HepG2 (cell line): Measurements from ENCODE around the gene GPER1. TPM values are rescaled to one million over a fixed set of nuclear protein-coding genes. Genes with fewer than 3 reads are reported as not detected.

Experiments used
- AGO1 ChIP-seq: fragments of 200-400 bp; formaldehyde crosslinking; IDR thresholded peaks from 2 replicates; pipeline ENCODE4 v1.6.1; 2017; ENCODE audit warnings: mild to moderate bottlenecking, low read depth, low read length, moderate library complexity; ENCODE audit not compliant: poor library complexity, severe bottlenecking
- CBFB ChIP-seq: sonication (generic); formaldehyde crosslinking; IDR thresholded peaks from 2 replicates; pipeline ENCODE4 v1.4.0; 2020; ENCODE audit warnings: missing genetic modification reagents
- CEBPG ChIP-seq: IDR thresholded peaks from 2 replicates; pipeline ENCODE4 v1.6.1; 2016
- GTF3A ChIP-seq: sonication (generic); formaldehyde crosslinking; conservative IDR thresholded peaks from 2 replicates; pipeline ENCODE4 v1.4.0; 2020; ENCODE audit warnings: mild to moderate bottlenecking, missing genetic modification reagents
- IRX3 ChIP-seq: sonication (generic); formaldehyde crosslinking; IDR thresholded peaks from 2 replicates; pipeline ENCODE4 v1.8.1; 2023; ENCODE audit warnings: mild to moderate bottlenecking, low read depth, missing genetic modification reagents, borderline replicate concordance
- KDM1A ChIP-seq: IDR thresholded peaks from 2 replicates; pipeline ENCODE4 v1.6.1; 2016; ENCODE audit warnings: missing compliant biosample characterization
- KLF12 ChIP-seq: sonication (generic); formaldehyde crosslinking; IDR thresholded peaks from 2 replicates; pipeline ENCODE4 v1.4.0; 2020; ENCODE audit warnings: missing genetic modification reagents, borderline replicate concordance
- MED13 ChIP-seq: sonication (generic); formaldehyde crosslinking; IDR thresholded peaks from 2 replicates; pipeline ENCODE4 v1.5.0; 2020; ENCODE audit warnings: missing genetic modification reagents
- NFATC3 ChIP-seq: sonication (generic); formaldehyde crosslinking; IDR thresholded peaks from 2 replicates; pipeline ENCODE4 v1.5.1; 2020; ENCODE audit warnings: mild to moderate bottlenecking, missing genetic modification reagents
- SNAI1 ChIP-seq: sonication (generic); formaldehyde crosslinking; IDR thresholded peaks from 2 replicates; pipeline ENCODE4 v1.5.0; 2020; ENCODE audit warnings: mild to moderate bottlenecking, missing genetic modification reagents, borderline replicate concordance
- ZFP62 ChIP-seq: sonication (generic); formaldehyde crosslinking; IDR thresholded peaks from 2 replicates; pipeline ENCODE4 v1.4.0; 2020; ENCODE audit warnings: missing genetic modification reagents
- ZNF234 ChIP-seq: sonication (generic); formaldehyde crosslinking; conservative IDR thresholded peaks from 2 replicates; pipeline ENCODE4 v1.5.1; 2020; ENCODE audit warnings: mild to moderate bottlenecking, missing genetic modification reagents
- polyA plus RNA-seq, 8 experiments: library from polyadenylated mRNA; depleted of rRNA in 3 of 8; stranded (reverse) in 7 of 8; unstranded in 1 of 8; fragments of >200 nt; fragmentation: Illumina TruSeq in 4 of 8; extraction: Trizol in 4 of 8; gene quantifications; 2 replicates each; pipeline versions ENCODE4 v1.2.1 to v1.2.3, GENCODE V29; 2011 to 2016; ENCODE audit warnings: low read depth in 4 of 8, missing spikeins in 1 of 8, mixed read lengths in 1 of 8; ENCODE audit not compliant: insufficient read depth in 1 of 8
- total RNA-seq, 5 experiments: library from RNA; depleted of rRNA; stranded (reverse); fragments of >200 nt; fragmentation: Illumina TruSeq; extraction: Trizol; gene quantifications; 2 replicates each; pipeline ENCODE4 v1.2.3, GENCODE V29; 2016; ENCODE audit warnings: low read depth in 1 of 5
- TF ChIP-seq, protein P1 (sequence below): sonication (generic); formaldehyde crosslinking; IDR thresholded peaks from 2 replicates; pipeline ENCODE4 v1.5.1; 2020; ENCODE audit warnings: missing genetic modification reagents, mild to moderate bottlenecking, borderline replicate concordance
- TF ChIP-seq, protein P2 (sequence below): sonication (generic); formaldehyde crosslinking; IDR thresholded peaks from 2 replicates; pipeline ENCODE4 v1.8.1; 2023; ENCODE audit warnings: mild to moderate bottlenecking, moderate library complexity, missing genetic modification reagents
- TF ChIP-seq, protein P3 (sequence below): sonication (generic); formaldehyde crosslinking; IDR thresholded peaks from 2 replicates; pipeline ENCODE4 v1.4.0; 2020; ENCODE audit warnings: missing genetic modification reagents, borderline replicate concordance
- TF ChIP-seq, protein P4 (sequence below): sonication (generic); formaldehyde crosslinking; IDR thresholded peaks from 2 replicates; pipeline ENCODE4 v1.4.0; 2020; ENCODE audit warnings: missing genetic modification reagents

GPER1 gene
- total and polyA plus RNA-seq, 2 of the 13 experiments (the other 11 are each of a cell fraction or from before 2014, with no cell fraction given) = 12.7 to 19.7 TPM

DNA sequence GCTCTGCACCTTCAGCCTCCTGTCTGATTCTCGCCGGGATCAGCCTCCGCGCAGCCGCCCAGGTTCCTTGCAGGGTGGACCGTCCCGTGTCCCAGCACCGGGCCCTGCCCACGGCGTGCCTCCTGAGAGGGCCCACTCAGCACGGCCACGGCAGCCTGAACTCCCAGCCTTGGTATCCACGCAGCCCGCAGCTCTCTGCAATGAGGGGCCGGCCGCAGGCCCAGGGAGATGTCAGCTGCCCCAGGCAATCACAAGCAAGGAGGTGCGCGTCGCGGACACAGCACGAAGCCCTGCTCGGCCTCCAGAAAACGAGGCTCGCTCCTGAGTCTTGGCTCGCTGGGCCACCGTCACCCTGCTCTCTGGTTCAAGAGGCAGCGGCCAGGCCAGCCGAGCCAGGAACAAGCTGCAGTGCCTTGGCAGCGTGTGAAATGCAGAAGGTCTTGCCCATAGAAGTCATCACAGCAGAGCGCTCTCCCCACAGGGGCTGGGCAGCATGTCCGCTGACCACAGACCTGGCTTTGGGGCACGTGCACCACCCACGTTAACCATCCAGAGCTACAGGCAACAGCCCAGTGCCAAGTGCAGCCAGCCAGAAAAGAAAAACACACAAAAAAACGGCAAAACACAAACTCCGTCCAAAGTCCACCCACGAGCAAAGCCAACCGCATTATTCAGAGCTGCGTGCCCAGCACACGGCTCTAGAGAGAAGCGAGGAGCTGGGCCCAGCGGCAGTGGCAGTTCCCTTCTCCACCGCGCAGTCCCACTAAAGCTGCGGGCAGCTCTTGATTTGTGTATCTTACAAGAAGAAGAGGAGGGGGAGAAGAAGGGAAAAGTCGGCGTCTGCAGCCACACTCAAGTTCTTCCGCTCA, 13.9 kb downstream of the GPER1 start (continued):
- TF ChIP-seq CEBPG (CRISPR knock-in tag) (no peak), KDM1A (no peak), AGO1 (no peak), CBFB (CRISPR knock-in tag) (no peak), MED13 (CRISPR knock-in tag) (no peak), IRX3 (CRISPR knock-in tag) (no peak), KLF12 (CRISPR knock-in tag) (no peak), SNAI1 (CRISPR knock-in tag) (peak; percentile 16; the same call in 1 of the 2 replicates), ZNF234 (CRISPR knock-in tag) (no peak), NFATC3 (CRISPR knock-in tag) (no peak), ZFP62 (CRISPR knock-in tag) (no peak), GTF3A (no peak)
- TF ChIP-seq, protein P1, sequence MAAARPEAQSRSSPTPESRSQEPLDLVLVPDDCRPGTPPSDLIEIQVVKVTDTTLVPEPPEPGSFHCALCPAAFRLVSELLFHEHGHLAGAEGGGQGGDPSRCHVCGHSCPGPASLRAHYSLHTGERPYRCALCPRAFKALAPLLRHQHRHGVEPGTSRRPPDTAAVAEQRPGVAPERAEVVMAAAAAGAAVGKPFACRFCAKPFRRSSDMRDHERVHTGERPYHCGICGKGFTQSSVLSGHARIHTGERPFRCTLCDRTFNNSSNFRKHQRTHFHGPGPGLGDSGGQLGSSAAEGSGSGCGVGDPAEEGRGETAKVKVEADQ (CRISPR knock-in tag) = no peak
- TF ChIP-seq, protein P2, sequence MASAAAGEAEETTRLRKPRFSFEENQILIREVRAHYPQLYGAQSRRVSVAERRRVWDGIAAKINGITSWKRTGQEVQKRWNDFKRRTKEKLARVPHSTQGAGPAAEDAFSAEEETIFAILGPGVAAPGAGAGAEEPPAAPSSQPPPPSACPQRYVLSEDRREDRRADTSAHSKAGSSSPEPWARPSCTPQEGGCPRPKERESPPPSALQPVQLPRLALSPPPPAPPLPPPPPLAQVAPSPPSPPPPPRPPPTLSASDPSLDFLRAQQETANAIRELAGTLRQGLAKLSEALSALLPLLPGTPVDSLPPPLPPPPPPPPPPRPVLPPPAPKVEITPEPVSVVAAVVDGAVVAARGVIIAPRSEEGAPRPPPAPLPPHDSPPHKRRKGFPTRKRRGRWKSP (CRISPR knock-in tag) = no peak
- TF ChIP-seq, protein P3, sequence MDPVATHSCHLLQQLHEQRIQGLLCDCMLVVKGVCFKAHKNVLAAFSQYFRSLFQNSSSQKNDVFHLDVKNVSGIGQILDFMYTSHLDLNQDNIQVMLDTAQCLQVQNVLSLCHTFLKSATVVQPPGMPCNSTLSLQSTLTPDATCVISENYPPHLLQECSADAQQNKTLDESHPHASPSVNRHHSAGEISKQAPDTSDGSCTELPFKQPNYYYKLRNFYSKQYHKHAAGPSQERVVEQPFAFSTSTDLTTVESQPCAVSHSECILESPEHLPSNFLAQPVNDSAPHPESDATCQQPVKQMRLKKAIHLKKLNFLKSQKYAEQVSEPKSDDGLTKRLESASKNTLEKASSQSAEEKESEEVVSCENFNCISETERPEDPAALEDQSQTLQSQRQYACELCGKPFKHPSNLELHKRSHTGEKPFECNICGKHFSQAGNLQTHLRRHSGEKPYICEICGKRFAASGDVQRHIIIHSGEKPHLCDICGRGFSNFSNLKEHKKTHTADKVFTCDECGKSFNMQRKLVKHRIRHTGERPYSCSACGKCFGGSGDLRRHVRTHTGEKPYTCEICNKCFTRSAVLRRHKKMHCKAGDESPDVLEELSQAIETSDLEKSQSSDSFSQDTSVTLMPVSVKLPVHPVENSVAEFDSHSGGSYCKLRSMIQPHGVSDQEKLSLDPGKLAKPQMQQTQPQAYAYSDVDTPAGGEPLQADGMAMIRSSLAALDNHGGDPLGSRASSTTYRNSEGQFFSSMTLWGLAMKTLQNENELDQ (CRISPR knock-in tag) = no peak
- TF ChIP-seq, protein P4, sequence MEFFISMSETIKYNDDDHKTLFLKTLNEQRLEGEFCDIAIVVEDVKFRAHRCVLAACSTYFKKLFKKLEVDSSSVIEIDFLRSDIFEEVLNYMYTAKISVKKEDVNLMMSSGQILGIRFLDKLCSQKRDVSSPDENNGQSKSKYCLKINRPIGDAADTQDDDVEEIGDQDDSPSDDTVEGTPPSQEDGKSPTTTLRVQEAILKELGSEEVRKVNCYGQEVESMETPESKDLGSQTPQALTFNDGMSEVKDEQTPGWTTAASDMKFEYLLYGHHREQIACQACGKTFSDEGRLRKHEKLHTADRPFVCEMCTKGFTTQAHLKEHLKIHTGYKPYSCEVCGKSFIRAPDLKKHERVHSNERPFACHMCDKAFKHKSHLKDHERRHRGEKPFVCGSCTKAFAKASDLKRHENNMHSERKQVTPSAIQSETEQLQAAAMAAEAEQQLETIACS (CRISPR knock-in tag) = no peak
